ENCODE measurements around the gene TBL3.

DNA sequence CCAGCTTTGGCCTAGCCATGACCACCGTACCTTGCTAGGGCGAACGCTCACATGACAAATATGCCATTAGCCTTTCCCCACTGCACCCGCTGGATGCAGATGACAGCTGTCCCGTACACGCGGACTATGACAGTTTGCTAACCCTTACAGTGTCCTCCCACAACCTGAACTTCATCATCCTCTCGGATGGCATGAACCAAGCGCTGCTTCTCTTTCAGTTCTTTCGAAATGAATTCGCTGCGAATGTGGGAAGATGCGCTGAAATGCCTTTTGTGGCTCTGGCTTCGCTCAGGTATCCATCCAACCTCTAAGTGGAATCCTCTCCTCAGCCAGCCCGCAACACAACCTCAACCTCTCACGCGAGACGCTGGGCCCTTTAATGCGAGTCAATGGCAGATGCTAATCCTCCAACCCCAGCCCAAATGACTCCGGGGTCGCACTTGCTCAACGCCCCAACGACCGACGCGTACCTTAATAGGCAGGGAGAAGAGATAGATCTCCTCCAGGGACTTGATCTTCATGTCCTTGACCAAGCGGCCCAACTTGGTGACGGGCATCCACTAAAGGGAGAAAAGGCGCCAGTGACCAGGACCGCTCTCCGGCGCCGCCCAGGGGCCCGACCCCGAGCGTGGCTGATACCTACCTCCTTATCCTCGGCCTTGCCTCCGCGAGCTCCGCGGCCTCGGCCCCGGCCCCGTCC lies 7.9 kb upstream of the TBL3 start:
- no peak for TF ChIP-seq CTCF (IDR thresholded peaks at IDR 0.05)
- TF ChIP-seq POLR2A (IDR thresholded peaks at IDR 0.05), result no peak

Data from ovary (tissue), 3 donors.